ENCODE results near the gene EBLN1.
A peak's percentile ranks its signal among the peaks of the same experiment; 100 is the strongest.

Gene EBLN1

GRCh38 chr10:22250897-22251660 lies 33.3 kb upstream of the EBLN1 start:
- Histone ChIP-seq H2AFZ (ENCODE audit: low read depth, low read length, severe bottlenecking) (no peak overlapping the region), H3K79me2 (ENCODE audit: insufficient read depth, low read length) (no peaks in the 10 kb centered on the region), H3F3A (ENCODE audit: insufficient read depth) (no peaks in the 10 kb centered on the region), H3K4me3 (ENCODE audit: insufficient read depth, low read length, poor library complexity, severe bottlenecking) (no peak overlapping the region), H3K9ac (ENCODE audit: low read length) (no peak overlapping the region), H3K36me3 (ENCODE audit: low read length) (no peaks in the 10 kb centered on the region), H3K27ac (ENCODE audit: low read depth, low read length) (no peak overlapping the region), H4K20me1 (ENCODE audit: low read depth, low read length) (0 out of 2 replicates have a peak, but pooled peaks cover 5% of the 10 kb centered on the region), H3K9me2 (replicated peaks; ENCODE audit: insufficient read depth, low read length) (no peaks in the 10 kb centered on the region), H3K4me2 (ENCODE audit: low read depth, low read length, poor library complexity, severe bottlenecking) (peak overlapping the region; percentile 58), H3K27me3 (ENCODE audit: low read length) (no peaks in the 10 kb centered on the region), H3K9me3 (ENCODE audit: insufficient read depth, low read length) (no peaks in the 10 kb centered on the region)
- no peak for TF ChIP-seq CTCF (IDR thresholded peaks at IDR 0.05; ENCODE audit: insufficient read depth, low read length, poor library complexity, severe bottlenecking)
- no peak for TF ChIP-seq EZH2phosphoT487 (conservative IDR thresholded peaks at IDR 0.05; ENCODE audit: low read length)

GRCh38 chr10:22247636-22248035 lies 29.8 kb upstream of the EBLN1 start:
- H3K27ac ChIP-seq (ENCODE audit: low read depth, low read length), result no peak overlapping the region
- no peaks in the 10 kb centered on the region for H3K9me3 ChIP-seq (ENCODE audit: insufficient read depth, low read length)
- no peaks in the 10 kb centered on the region for H3F3A ChIP-seq (ENCODE audit: insufficient read depth)
- H4K20me1 ChIP-seq (ENCODE audit: low read depth, low read length), result no peaks in the 10 kb centered on the region
- H3K27me3 ChIP-seq (ENCODE audit: low read length), result no peaks in the 10 kb centered on the region
- no peaks in the 10 kb centered on the region for H3K79me2 ChIP-seq (ENCODE audit: insufficient read depth, low read length)
- H3K9ac ChIP-seq (ENCODE audit: low read length), result no peak overlapping the region
- TF ChIP-seq EZH2phosphoT487 (conservative IDR thresholded peaks at IDR 0.05; ENCODE audit: low read length) (no peak), CTCF (IDR thresholded peaks at IDR 0.05; ENCODE audit: insufficient read depth, low read length, poor library complexity, severe bottlenecking) (no peak)
- H3K4me3 ChIP-seq (ENCODE audit: insufficient read depth, low read length, poor library complexity, severe bottlenecking), result no peak overlapping the region
- no peak overlapping the region for H2AFZ ChIP-seq (ENCODE audit: low read depth, low read length, severe bottlenecking)
- no peak overlapping the region for H3K4me2 ChIP-seq (ENCODE audit: low read depth, low read length, poor library complexity, severe bottlenecking)
- no peaks in the 10 kb centered on the region for H3K36me3 ChIP-seq (ENCODE audit: low read length)
- H3K9me2 ChIP-seq (replicated peaks; ENCODE audit: insufficient read depth, low read length), result no peaks in the 10 kb centered on the region

GRCh38 chr10:22246680-22247391 lies 29.0 kb upstream of the EBLN1 start:
- Histone ChIP-seq H4K20me1 (ENCODE audit: low read depth, low read length) (no peaks in the 10 kb centered on the region), H3F3A (ENCODE audit: insufficient read depth) (no peaks in the 10 kb centered on the region), H3K27ac (ENCODE audit: low read depth, low read length) (no peak overlapping the region), H3K4me3 (ENCODE audit: insufficient read depth, low read length, poor library complexity, severe bottlenecking) (no peak overlapping the region), H3K79me2 (ENCODE audit: insufficient read depth, low read length) (no peaks in the 10 kb centered on the region), H3K36me3 (ENCODE audit: low read length) (no peaks in the 10 kb centered on the region), H3K27me3 (ENCODE audit: low read length) (no peaks in the 10 kb centered on the region), H3K9me2 (replicated peaks; ENCODE audit: insufficient read depth, low read length) (no peaks in the 10 kb centered on the region), H3K9ac (ENCODE audit: low read length) (no peak overlapping the region), H3K4me2 (ENCODE audit: low read depth, low read length, poor library complexity, severe bottlenecking) (no peak overlapping the region), H3K9me3 (ENCODE audit: insufficient read depth, low read length) (no peaks in the 10 kb centered on the region), H2AFZ (ENCODE audit: low read depth, low read length, severe bottlenecking) (no peak overlapping the region)
- TF ChIP-seq EZH2phosphoT487 (conservative IDR thresholded peaks at IDR 0.05; ENCODE audit: low read length) (no peak), CTCF (IDR thresholded peaks at IDR 0.05; ENCODE audit: insufficient read depth, low read length, poor library complexity, severe bottlenecking) (no peak)

Data from SU-DHL-6 (cell line).